ENCODE measurements around the gene TMEM163.
"Not testable (repeated sequence)": the region's sequence is repeated elsewhere in the genome, so short reads cannot be mapped to it uniquely, and the experiment has no call there.

Gene TMEM163

DNA sequence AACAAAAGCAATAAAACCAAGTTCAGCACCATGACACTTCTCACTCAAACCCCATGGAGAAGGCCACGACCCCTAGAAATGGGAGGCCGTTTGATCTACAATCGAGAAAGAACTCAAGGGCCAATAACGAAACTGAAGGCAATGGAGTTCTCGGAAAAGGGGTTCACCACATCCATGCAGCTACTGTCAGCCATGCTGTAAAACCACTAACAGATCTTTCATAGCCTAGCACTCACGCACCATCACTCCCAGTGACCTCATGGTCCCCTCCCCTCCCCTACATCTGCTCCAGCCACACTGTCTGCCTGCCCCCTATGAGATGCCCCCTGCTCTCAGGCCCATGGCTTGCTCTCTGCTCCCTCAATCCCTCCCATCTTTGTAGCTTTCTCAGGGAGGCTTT, 135.3 kb downstream of the TMEM163 start:
- no peak for DNase-seq (ENCODE audit: low read depth in 2 of 3, low spot score in 2 of 3)

GRCh38 chr2:134582547-134582899, 136.3 kb downstream of the TMEM163 start:
- DNase-seq (ENCODE audit: low read depth in 2 of 3, low spot score in 2 of 3), result no peak

GRCh38 chr2:134581877-134582546, 136.8 kb downstream of the TMEM163 start:
- no peak for DNase-seq (ENCODE audit: low read depth in 2 of 3, low spot score in 2 of 3)

- DNase-seq (ENCODE audit: low read depth in 2 of 3, low spot score in 2 of 3), result no peak
Observed at GRCh38 chr2:134578316-134578715, 140.5 kb downstream of the TMEM163 start.

DNA sequence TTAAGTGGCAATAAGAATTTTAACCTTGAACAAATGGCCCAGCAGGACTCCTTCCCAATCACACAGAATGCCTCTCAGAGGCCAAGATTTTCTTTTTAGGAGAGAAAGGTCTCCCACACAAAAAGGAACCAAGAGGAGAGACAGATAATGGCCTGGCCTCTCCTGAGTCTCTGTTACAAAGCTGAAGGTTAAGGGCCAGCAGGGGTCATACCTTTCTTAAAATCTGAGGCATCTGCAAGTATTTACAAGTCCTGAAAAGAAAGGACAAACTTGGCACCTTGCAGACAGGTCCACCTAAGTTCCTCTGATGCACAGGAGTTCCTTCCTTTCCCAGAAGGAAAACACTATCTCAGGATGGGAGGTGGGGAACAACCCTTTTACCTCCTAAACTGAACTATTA, 142.3 kb downstream of the TMEM163 start:
- no peak for DNase-seq (ENCODE audit: low read depth in 2 of 3, low spot score in 2 of 3)

- DNase-seq (ENCODE audit: low read depth in 2 of 3, low spot score in 2 of 3), result no peak
Observed at GRCh38 chr2:134575888-134576287, 142.9 kb downstream of the TMEM163 start.

DNA sequence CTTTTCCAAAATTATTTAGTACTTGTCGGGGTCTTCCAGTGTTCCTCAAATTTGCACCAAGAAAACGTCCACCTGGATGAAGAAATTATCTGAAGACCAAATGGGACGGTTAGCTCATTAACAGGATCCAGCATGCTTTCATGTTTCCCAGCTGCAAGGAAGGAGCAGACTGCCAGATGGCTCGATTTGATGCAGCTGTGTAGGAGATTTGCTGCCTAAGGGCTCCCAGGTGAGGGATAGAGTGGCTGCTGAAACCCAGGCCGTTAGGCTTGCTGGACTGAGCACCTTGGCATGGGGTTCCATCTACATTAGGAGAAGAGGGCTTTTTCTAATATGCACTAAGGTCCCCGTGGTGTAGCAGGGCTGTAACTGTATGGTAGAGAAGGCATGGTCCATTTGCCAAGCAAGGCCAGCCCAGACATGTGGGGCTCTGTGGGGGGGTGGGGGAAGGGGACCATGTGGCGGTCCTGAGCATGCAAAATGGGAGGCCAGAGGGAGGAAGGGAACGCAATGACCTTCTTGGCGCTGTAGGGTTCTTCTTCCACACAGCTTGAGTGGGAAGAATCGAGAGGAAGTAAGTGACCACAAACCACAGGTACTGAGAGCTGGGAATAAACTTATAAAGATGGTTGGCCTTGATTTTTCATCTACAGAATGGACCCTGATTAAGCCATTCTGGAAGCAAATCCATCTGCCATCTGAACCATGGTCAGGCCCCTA, 144.0 kb downstream of the TMEM163 start:
- no peak for DNase-seq (ENCODE audit: low read depth in 2 of 3, low spot score in 2 of 3)

- DNase-seq (ENCODE audit: low read depth in 2 of 3, low spot score in 2 of 3), result no peak
Observed at GRCh38 chr2:134573724-134574123, 145.1 kb downstream of the TMEM163 start.

- DNase-seq (ENCODE audit: low read depth in 2 of 3, low spot score in 2 of 3), result no peak
Observed at GRCh38 chr2:134573085-134573370, 145.8 kb downstream of the TMEM163 start.

DNA sequence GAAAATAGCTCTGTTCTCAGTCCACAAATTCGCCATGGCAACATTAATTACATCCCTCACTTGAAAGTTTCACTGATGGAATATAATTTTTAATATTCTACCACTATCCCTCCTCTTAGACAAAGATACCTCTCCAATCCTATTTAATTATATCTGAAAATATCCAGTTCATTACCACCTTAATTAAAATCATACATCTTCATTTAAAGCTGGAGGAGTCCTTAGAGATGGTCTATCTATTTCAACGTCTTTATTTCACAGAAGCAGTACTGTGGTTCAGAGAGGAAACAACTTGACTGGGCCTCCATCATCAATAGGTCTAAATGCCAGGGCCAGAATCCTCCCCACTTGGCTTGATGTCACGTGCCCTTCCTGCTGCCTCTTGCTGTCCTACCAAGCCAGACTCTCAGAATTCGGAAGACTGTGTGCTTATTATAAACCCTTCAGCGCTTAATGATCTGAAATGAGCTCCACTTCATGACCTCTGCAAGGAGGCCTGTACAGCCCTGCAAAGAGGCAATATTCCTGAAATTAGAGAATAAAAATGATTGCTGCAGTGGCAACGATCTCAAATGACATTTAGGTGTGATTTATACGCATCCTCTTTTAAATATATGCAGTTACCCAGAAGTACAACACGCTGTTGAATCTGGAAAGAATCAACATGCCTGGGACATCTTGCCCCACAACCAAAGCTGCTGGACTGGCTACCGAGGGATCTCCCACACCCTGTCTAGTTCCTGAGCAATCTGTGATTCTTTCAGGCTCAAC, 146.3 kb downstream of the TMEM163 start:
- no peak for DNase-seq (ENCODE audit: low read depth in 2 of 3, low spot score in 2 of 3)

GRCh38 chr2:134570676-134571075, 148.1 kb downstream of the TMEM163 start:
- no peak for DNase-seq (ENCODE audit: low read depth in 2 of 3, low spot score in 2 of 3)

- no peak for DNase-seq (ENCODE audit: low read depth in 2 of 3, low spot score in 2 of 3)
Observed at GRCh38 chr2:134568413-134568812, 150.4 kb downstream of the TMEM163 start.

DNA sequence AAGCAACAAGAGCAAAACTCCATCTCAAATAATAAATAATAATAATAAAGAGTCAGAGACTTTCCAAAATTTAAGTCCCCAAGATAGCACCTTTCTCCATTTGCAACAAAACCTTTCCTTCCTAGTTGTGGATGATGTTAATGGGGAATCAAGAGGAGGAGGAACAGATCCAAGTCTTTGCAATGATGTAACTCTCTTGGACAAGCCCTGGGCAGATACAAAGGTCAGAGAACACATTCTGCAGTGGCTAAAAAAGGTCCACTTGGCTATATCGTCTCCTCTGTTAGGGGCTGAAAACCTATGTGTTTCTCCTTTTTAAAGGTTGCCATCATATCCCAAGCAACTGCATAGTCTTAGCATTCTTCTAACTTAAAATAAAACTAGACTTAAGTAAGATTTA, 151.1 kb downstream of the TMEM163 start:
- no peak for DNase-seq (ENCODE audit: low read depth in 2 of 3, low spot score in 2 of 3)

DNA sequence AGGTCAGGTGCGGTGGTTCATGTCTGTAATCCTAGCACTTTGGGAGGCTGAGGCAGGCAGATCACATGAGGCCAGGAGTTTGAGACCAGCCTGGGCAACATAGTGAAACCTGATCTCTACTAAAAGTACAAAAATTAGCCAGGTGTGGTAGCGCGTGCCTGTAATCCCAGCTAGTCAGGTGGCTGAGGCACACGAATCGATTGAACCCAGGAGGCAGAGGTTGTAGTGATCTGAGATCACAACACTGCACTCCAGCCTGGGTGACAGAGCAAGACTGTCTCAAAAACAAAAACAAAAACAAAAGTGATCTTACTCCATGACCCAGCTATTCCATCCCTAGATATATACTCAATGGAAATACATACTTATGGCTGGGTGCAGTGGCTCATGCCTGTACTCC, 153.8 kb downstream of the TMEM163 start:
- DNase-seq (ENCODE audit: low read depth in 2 of 3, low spot score in 2 of 3), result not testable (repeated sequence)

- DNase-seq (ENCODE audit: low read depth in 2 of 3, low spot score in 2 of 3), result no peak
Observed at GRCh38 chr2:134564549-134564948, 154.3 kb downstream of the TMEM163 start.

- no peak for DNase-seq (ENCODE audit: low read depth in 2 of 3, low spot score in 2 of 3)
Observed at GRCh38 chr2:134558208-134558830, 160.5 kb downstream of the TMEM163 start.

GRCh38 chr2:134555411-134555810, 163.4 kb downstream of the TMEM163 start:
- no peak for DNase-seq (ENCODE audit: low read depth in 2 of 3, low spot score in 2 of 3)

- DNase-seq (ENCODE audit: low read depth in 2 of 3, low spot score in 2 of 3), result no peak
Observed at GRCh38 chr2:134553657-134554056, 165.1 kb downstream of the TMEM163 start.

DNA sequence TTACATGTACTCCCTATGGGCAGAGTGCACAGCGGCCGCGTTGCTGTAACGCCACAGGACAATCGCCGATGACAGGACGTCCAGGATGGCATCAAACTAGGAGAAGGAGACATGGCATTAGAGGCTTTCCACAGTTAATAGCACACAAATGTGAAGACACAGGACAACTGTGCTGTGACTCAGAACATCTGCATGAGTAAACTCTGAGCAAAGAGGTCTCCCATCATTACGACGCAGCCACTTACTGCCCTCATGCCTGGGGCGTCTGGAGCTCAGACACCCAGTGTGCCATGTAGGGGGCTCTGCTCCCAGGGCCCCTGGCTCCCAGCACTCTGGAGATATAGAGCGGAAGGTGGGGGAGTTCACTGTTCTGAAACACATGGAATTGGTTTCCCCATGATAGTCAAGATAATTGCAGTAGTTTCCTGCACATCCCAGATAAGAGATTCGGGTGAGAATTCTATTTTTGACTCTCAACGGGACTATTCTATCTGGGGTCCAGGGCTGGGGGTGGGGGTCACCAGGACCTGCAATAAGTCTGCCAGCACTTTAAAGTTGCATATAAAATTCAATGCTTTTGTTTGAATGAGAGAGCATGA, 168.1 kb downstream of the TMEM163 start:
- no peak for DNase-seq (ENCODE audit: low read depth in 2 of 3, low spot score in 2 of 3)

GRCh38 chr2:134549104-134549503, 169.7 kb downstream of the TMEM163 start:
- DNase-seq (ENCODE audit: low read depth in 2 of 3, low spot score in 2 of 3), result no peak

DNA sequence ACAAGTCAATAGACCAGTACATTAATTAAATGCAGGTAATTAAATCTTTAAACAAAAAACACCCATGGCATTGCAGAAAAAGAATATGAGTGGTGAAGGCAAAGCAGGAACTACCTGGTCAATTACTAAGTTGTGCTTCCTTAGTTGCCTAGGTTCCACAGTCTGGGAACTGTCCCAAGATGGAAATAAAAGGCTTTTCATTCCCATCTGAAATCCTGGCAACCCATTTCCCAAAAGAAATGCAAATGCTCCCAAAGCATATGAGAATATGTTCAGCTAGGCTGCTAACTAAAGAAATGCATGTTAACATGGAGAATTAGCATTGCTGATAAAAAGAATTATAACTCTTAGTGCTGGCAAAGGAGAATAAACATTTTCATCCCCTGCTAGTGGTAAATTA, 177.8 kb downstream of the TMEM163 start:
- no peak for DNase-seq (ENCODE audit: low read depth in 2 of 3, low spot score in 2 of 3)

DNA sequence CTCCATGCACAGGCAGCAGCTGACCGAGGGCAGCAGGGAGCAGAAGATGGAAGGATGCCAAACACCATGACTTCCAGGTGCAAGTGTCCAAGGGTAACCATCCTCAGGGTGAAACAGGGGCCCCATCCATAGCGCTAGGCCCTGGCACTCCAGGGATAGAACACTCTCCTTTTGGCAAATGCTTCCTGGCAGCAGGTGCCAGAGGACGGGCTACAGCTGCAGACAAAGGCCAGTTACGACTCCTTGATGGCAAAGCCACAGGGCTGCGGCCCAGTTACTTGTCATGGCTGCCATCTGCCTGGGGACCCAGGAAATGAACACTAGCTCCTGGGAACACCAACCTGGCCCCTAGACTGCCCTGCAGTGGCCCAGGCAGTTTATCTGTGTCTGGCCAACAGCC, 178.8 kb downstream of the TMEM163 start:
- no peak for DNase-seq (ENCODE audit: low read depth in 2 of 3, low spot score in 2 of 3)

Measured in activated CD8-positive, alpha-beta memory T cell treated with anti-CD3 and anti-CD28 coated beads for 48 hours (primary cell).